Left cardiac atrium (tissue), 4 donors: ENCODE measurements around the gene MAP7. TPM values are rescaled to one million over a fixed set of nuclear protein-coding genes. Genes with fewer than 3 reads are reported as not detected.
"Not testable (repeated sequence)": the region's sequence is repeated elsewhere in the genome, so short reads cannot be mapped to it uniquely, and the experiment has no call there.

Experiments used
- ATAC-seq, 2 donors: fragments of 200-7000 bp; cut with Tn5 transposase; one replicate each; pipeline ENCODE4 v1.9.1; 2020; ENCODE audit warnings: mild to moderate bottlenecking in 2 of 2, moderate library complexity in 2 of 2
- DNase-seq: peaks from one replicate; pipeline ENCODE4 v3.0.0-alpha.2; 2020
- intact Hi-C, 2 donors: fragments of 100-400 bp; cut with DNase I; formaldehyde crosslinking; loops; one replicate each; pipeline versions ENCODE4 v1.14.1 to v1.15.1; 2022 to 2023
- total RNA-seq, 2 donors: library from RNA; stranded (reverse); fragmentation: NEBNext Ultra II Directional; extraction: Animal tissue kit (Norgen Biotek cat#: 25700); gene quantifications; one replicate each; pipeline ENCODE4 v1.2.1, GENCODE V29; 2021
- donor health status: DM: no; HTN: yes; CAD: no.
- donor health status: DM: no; HTN: yes; CAD: no; lungs with severe emphysema.
- donor health status: DM: yes; HTN: yes; CAD: no.
- donor health status: Dilated cardiomyopathy.

The MAP7 gene
- total RNA-seq, 2 donors from 2014 or later = 2.2 to 2.3 TPM

DNA sequence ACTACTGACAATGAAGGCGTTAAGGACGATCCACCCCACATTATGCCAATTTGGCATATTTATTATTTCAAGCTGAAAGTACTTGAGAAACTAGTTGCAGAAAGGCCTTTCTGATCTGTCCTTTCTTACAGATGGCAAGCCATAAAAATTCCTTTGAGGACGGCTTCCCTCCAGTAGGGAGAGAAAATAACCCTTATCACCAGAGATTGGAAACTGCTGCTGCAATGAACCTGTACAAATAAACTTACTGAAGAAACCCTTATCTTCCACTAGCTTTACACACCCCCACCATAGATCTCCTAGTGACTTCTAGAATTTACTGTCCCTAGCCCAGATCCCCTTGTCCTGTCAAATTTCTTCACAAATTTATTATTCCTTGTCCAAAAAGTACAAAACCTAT, 105.2 kb downstream of the MAP7 start:
- intact Hi-C loops = no loop called here
- no peak for ATAC-seq
- no peak for DNase-seq

DNA sequence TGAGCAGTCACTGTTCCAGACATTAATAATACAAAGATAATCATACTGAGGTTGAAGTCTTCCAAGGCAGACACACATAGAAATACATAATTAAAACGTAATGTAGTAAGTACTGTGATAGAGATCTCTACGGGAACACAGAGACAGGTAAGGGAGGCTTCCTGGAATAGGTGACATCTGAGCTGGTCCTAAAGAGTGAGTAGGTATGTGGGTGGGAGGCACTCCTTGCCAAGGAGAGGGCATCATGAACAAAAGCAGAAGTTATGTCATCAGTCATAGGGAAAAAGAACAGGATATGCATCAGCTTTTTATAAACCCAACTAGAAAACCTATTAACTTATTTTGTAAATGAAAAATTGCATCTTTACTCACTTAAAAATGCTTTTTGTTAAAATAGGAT, 110.0 kb downstream of the MAP7 start:
- DNase-seq = no peak
- intact Hi-C loops = no loop called here
- ATAC-seq = no peak

DNA sequence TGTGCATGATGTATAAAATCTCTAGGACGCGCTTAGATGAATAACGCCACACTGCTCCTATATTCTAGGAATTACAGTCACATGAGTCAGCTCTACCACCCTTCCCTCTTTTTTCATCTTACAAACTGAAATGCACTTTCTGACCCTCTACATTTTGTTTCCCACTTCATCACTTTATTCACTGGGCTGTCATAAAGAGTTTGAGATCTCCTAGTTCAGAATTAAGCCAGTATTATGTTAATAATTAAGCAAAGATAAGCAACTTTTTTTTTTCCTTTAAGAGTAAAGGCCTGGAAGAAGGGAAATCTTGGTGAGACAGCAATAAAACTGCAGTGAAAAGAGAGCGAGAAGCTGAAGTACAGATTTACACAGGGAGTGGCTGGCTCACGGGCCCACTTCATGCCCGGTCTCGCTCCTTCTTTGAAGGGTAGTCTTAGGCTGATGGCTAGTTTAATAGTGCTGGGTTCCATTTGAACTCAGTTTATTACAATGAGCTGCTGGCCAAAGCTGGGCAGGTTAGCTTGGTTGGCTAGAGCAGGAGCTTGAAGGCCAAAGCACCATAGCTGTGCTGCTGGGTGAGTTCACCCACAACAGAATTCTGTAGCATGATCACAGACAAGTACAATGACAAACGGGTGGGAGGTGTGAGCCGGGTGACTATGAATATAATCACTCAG, 110.6 kb downstream of the MAP7 start:
- intact Hi-C loops = no loop called here
- ATAC-seq = no peak
- DNase-seq = no peak

DNA sequence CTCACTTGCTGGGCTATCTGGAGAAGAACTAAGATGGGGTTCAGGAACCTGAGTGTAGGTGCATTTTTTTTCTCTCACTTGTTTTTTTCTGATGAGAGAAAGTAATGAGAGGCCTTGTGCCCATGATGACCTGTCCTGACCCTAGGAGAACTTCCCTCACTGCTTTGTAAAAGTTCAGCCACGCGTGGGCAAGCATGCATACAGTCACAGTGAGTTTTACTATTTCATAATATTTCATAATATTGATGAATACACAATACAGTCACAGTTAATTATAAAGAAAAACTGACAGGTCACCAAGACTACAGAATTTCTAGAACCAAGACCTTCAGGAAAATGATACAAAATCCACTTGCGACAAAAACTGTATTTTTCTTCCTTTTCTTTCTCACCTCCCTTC, 111.8 kb downstream of the MAP7 start:
- ATAC-seq (no peak), DNase-seq (no peak)
- intact Hi-C loops = no loop called here

DNA sequence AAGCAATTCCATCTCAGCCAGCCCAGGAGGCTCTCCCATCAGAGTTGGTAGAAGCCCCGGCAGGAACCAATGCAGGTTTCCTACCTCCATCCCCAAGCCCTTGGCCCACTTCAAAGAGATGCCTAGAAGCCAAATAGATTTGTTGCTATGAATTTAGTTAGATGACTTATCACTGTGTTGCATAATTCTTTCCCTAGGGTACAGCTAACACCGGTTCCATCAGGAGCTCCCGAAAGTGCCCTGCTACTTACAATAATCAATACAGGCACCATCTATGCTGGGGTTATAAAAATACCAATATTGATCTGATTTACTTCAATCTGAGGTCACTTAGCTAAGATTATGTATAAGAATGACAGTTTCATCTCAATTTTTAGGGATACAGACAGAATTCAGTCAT, 113.0 kb downstream of the MAP7 start:
- DNase-seq (no peak), ATAC-seq (no peak)
- intact Hi-C loops = no loop called here

DNA sequence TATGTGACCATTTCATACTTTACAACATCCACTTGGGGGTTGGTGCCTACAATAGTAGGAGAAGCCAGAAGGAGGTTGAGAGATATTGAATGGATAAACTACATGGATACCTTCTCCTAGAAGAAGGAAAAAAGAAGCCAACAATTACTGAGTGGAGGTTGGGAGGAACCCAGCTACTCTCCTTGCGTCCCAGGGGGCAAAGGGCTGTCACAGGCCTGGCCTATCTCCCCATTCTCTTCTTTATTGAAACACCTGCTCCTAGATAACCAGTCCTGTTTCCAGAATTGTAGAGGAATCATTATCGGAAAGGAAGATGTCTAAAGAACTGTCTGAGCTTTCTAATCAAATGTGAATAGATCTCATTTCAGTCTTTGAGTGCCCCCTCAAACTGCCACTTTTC, 115.1 kb downstream of the MAP7 start:
- DNase-seq (no peak), ATAC-seq (no peak)
- intact Hi-C loops = no loop called here

DNA sequence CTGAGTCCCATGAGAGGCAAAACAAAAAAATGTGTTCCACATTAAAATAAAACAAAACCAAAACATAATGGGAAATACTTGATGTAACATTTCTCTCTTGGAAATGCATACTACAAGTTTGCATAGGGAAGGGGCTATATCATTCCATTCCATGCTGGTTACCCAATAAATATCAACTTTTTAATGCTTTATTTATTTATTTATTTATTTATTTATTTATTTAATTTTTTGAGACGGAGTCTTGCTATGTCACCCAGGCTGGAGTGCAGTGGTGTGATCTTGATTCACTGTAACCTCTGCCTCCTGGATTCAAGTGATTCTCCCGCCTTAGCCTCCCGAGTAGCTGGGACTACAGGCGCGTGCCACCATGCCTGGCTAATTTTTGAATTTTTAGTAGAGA, 118.9 kb downstream of the MAP7 start:
- intact Hi-C loops, ATAC-seq, DNase-seq: not testable (repeated sequence)

DNA sequence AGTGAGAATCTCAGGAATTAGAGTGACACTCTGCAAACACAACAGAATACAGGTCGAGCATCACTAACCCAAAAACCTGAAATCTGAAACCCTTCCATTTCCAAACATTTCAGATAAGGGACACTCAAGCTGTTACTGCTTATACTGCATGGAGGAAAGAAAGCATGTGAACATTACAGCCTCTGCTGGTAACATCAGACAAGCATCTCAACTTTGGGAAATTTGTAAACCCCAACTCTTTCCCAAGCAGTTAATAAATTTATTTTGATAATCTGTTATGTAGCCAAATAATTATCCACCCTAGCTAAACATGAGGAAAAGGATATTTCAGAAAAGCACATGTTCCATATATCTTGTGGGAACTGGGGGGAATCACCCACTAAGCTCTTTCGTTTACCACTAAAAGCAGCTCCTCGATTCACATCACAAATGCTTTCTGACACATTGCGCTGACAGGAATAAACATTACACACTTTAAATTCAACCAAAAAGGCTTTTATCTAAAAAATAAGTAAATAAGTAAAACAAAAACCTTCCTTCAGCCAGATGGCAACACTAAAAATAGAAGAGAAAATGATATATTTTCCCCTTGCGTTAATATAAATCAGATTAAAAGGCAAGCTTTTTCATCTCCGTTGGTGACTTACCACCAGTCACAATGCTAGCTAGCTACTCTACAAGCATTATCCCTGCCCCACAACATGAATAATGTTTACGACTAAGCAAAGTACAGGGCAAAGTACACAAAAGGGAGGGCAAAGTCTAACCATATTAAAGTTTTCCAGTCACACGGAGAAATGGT, 120.8 kb downstream of the MAP7 start:
- DNase-seq (no peak), ATAC-seq (no peak)
- intact Hi-C loops = no loop called here

DNA sequence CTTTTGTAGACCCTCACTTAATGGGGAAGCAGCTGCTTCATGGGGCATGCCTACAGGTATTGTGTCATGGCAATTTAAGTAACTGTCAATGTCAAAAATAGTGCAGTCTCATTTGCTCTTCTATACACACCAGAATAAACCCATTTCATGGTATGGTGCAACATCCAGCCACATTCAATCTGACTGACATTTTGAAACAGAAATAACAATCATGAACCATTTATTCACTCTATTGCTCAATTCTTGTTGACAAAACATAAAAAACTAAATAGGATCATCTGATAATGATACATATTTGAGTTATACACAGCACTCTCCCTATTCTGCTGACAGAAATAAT, 122.9 kb downstream of the MAP7 start:
- DNase-seq (no peak), ATAC-seq (no peak)
- intact Hi-C loops = no loop called here

DNA sequence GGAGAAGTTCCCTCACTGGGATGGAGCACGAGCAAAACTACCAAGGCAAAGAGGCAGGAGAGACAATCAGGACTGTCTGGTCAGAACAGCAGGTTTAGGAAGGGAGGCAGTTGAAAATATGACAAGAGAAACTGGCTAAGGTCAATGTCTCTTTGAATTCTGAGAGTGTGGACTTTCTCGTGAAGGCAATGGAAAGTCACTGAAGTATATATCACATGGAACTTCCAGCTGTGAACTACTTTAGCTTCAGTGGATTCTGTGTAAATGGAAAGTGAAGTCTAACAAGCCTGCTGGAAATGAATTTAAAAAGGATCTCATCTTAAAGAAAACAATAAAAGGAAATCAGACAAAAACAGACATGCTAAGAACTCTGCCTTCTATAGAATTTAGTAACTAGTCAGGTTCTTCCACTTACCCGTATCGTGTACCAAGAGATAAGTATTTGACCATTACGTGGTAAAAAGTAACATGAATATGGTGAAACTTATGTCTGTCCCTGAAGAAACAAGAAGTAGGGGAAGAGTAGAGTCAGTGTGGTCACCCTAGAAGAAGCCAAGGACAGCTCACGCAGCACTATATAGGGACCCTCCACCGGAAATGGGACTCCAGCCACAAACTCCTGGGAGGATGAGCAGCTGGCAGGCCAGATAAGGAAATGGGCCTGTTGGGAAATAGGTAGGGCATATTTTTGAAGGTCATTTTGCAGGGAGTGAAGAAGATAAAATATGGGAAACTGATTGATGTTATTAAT, 123.4 kb downstream of the MAP7 start:
- intact Hi-C loops = no loop called here
- DNase-seq = no peak
- ATAC-seq = no peak

DNA sequence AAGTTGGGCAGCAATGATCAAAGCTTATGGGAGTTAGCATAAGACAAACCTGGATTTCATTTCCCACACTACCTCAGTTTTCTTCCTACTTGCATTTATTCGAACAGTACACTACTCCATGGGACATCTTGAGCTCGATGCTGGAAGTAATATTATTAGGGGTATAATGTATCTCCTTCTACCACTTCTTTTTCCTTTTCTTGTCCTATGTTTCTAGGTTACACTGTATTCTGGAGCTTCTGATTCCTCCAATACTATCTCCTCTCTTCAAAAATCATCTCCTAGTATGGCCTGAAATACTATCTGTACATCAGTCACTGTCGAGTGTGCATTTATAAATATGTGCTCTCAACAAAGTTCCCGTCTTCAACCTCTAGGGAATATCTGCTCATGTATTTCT, 124.4 kb downstream of the MAP7 start:
- intact Hi-C loops = no loop called here
- DNase-seq (no peak), ATAC-seq (no peak)

DNA sequence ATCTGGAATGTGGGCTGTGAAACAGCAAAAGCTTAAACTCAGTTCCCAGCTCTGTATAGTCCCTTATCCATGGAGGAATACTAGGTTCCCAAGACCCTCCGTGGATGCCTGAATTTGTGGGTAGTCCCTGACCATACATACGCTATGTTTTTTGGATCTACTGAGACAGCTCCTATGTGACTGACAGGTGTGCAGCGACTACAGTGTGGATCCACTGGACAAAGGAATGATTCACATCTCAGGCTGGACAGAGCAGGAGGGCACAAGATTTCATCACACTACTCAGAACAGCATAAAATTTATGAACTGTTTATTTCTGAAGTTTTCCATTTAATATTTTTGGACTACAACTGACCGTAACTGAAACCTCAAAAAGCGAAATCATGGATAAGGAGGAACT, 125.3 kb downstream of the MAP7 start:
- no peak for ATAC-seq
- no peak for DNase-seq
- intact Hi-C loops = no loop called here

DNA sequence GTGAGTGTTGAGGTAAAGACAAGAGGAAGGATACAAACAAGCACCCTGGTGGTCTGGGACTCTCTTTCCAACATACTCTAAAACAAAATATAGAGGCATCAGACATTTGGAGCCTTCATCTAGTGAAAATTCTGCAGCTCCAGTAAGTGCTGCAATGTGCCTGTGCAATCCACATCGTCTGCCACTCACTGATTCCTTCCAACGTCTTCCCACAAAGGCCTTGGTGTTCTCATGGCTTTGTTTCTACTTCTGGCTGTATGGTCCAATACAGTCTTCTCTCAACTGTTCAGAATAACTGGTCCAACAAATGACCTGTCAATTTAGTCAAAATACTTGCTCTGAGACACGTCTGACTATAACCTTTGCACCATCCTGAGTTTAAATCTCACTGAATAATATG, 125.8 kb downstream of the MAP7 start:
- intact Hi-C loops = no loop called here
- DNase-seq = no peak
- no peak for ATAC-seq

DNA sequence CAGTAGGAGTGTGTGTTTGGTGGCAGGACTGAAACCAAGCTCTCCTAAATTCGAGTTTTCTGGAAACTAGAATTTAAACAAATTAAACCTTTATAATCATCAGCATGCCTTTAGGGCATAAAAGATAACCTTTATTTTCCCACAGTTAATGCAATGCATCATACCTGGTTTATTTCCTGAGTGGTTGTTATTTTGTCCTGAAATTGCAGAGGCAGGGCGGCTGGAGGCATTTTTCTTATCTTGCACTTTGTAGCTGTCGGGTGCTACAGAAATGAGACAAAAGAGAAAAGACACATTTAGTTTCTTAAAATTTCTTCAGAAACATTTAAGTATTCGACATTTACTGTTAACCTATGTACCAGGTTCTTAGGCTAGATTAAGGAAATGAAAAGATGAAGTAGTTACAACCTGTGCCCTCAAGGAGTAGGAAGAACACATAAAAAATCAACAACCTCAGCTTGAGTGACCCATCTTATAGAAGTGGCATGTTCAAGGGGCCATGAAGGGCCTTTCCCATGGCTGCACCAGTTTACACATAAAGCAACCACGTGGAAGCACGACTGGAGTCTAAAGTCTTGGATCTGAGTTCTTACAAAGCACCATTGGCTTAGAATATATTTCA, 128.6 kb downstream of the MAP7 start:
- no peak for ATAC-seq
- DNase-seq = no peak
- intact Hi-C loops = no loop called here

DNA sequence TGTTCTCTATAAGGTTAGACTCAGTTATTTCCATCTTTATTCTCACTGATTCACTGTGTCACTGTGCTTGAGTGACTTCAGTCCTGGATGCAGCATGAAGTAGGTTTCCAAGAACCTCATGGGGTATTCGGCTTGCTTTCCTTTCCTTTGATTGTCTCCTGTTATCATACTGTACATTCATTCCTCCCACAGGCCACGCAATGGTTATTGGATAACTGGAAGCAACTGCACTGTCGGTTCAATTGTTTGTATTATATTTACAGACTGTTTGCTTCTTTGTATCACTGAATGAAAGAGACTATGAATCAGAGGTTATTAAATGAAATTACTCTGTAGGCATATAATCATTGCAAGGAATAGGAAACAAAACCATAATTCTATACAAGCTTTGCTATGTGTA, 129.4 kb downstream of the MAP7 start:
- ATAC-seq (no peak), DNase-seq (no peak)
- intact Hi-C loops = no loop called here

DNA sequence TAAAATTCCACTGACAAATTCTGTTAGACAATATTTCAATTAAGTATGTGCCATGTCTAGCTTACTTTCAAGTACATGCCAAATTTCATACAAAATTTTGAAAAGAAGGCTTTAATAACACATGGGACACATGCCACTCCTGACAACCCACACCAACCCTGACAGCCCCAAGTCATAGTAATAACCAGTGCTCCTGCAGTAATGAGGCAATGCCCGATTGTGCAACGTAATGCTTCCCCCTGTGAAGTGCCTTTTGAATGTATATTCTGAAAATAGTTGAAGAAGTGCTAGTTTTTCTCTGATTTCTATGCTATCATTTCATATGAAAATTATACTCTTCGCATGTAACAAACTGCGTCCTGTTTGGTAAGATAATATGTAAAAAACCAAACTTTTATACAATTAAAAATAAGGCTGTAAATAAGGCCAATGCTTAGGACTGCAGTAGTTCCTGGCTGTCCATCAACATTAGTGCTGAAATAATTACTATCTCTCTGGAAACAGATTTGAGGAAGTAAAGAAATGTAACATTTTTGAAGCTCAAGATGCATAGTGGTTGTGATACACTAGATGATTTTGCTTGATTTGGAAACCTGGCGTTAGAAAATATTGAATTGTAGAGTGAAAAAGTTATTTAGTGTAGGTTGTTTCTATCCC, 134.7 kb downstream of the MAP7 start:
- no peak for ATAC-seq
- peak; percentile 31 for DNase-seq
- intact Hi-C loops = no loop called here

DNA sequence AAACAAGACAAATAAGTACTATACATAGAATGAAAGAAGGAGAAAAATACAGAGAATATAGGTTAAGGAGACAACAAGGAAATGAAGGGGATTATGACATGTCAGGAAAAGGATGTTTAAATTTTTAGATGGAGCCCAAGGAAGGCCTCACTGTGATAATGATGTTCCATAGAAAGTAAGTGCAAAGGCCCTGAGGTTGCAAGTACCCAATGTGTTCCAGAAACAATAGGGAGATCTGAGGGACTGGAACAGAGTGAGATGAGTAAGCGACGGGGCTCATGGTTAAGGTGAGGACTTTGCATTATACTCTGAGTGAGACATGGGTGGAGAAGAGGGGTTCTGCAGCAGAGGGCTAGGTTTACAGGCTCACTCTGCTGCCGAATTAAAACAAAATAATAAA, 137.8 kb downstream of the MAP7 start:
- intact Hi-C loops = no loop called here
- DNase-seq (no peak), ATAC-seq (no peak)

DNA sequence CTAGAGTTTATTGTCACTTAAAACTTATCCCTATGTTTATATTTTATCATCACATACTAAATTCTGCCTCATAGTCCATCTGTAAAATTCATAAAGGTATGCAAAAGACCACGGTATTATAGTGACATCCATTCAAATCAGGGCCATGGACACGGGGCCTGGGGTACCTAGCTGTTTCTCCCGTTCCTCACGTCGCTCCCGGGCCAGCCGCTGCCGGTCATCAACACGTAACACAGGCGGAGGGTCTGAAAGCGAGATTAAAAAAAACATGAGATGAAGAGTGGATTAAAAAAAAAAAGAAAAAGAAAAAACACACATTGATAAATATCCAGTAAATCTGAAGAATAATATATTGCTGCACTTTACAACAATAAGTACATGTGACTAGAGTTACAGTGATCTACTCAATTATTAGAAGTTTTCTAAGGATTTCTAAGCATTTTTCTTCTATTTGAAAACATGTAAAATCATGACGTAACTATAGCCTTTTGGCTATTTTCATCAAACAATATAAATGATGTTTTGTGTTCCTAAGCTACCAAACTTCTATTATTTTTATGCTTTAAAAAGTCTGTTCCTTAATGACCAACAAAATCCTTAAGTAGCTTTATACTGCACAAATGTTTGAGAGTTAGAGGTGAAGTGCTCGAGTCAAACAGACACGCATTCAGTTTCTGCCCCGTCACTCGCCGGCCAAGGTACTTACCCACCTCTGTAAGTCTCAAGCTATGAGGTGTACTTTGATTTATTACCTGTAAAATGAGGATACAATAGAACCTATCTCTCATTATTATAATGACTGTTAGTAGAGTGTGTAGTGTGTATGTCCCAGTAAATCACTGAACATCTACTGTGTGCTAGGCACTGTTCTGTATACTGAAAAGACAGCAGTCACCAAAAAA, 138.5 kb downstream of the MAP7 start:
- intact Hi-C loops = no loop called here
- ATAC-seq (no peak), DNase-seq (no peak)

DNA sequence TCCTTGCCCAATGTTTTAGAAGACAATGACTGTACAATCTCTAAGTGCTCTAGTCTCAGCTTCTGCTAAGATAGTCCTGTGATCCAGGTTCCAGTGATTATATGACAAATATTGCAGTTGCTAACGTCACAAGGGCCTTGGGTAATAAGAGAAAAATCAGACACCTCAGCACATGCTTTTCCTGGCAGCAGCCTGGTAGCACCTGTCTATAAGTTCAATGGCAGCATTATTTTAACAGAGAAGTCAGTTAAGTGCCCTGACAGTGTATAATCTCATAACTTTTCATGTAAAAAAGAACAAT, 139.2 kb downstream of the MAP7 start:
- ATAC-seq (no peak), DNase-seq (no peak)
- intact Hi-C loops = no loop called here
